HG02981 (cell line): Measurements from ENCODE around the gene NR5A1.

Experiments used
- ATAC-seq: cut with Tn5 transposase; IDR thresholded peaks from one replicate; pipeline ENCODE4 v1.9.1; 2021; ENCODE audit warnings: mild to moderate bottlenecking, moderate library complexity; ENCODE audit not compliant: unreplicated experiment

Gene NR5A1

DNA sequence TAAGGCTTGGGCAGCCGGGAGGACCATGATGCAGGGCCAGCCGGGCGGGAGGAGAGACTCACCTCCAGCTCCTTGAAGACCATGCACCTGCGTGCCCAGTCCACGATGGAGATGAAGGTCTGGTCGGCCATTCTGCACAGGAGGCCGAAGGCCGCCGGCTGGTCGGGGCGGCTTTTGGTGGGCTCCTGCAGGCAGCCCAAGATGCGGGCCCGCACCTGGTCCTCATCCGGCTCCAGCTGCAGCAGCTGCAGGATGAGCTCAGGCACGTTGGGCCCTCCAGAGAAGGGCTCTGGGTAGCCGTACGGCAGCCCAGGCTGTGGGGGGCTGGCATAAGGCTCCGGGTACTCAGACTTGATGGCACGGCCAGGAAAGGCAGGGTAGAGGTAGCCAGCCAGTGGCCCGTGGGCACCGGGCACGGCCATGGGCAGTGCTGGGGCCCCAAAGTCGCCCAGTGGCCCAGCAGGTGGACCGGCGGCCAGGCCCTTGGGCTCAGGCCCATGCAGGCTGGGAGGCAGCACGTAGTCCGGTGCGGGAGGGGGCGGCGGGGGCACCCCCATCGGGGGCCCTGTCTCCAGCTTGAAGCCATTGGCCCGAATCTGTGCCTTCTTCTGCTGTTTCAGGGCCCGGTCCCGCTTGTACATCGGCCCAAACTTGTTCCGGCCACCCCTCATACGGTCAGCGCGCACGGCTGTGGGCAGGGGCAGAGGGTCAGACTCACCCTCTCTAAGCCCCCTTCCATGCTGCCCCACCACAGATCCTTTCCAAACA lies 7.0 kb downstream of the NR5A1 start:
- ATAC-seq = no peak

DNA sequence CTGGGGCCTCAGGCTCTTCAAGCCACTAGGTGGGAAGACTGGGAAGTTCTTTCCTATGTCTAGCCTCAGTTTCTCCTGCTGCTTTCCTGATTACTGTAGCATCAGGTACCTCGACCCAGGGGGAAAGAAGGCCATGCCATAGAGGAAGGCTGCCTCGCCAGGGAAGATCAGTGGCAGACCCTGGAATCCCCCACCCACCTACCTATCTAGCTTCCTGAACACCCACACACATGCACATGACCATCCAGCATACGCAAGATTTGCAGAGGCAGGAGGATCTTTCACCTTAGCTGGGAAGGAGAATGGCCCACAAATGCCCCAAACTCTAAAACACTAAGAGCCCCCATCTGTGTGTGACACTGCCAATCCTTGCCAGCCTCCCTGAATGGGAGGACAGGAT lies 8.0 kb downstream of the NR5A1 start:
- no peak for ATAC-seq

DNA sequence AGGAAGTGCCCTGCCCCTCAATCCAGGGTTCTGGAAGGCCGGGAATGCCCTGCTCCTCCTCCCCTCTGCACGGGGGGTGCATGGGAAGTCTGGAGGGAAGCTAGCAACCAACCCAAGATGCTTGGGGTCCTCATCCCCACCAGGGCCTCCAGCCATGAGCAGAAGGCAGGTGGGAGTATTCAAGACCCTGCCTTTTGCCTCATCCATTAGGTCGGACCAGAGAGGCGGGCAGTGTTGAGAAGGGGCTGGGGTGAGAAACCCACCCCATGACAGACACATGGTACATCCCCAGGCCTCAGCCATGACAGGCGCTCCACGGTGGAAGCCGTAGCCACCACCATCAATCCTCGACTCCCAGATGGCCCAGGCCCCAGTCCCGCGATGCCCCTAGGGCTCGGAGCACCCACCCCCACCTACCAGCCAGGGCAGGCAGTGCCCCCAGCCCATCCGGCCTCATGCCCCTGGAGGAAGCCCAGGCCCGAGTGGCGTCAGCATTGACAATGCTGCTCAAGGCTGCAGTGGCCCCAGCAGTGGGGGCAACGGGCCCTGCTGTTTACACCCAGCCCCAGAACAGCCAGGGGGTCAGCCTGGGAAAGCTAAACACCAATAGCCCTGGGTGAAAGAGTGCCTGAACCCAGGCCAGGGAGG lies 8.6 kb downstream of the NR5A1 start:
- ATAC-seq = no peak

DNA sequence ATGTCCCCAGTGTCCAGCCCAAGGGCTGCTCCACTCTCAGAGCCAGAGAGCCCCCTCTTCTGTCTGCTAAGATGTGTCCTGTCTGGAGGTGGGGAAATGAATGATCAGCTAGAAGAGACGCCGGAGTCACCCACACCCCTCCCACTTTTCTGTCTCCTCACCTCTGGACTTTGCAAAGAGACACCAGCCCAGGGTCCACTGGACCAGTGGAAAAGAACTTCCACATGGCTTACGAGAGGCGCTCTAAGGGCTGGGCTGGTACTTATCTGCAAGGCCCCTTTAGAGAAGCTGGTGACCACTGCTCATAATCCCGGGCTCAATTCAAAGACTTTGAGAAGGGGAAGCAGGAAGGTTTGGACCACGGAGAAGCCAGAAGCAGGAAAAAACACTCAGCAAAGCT lies 9.2 kb downstream of the NR5A1 start:
- ATAC-seq = no peak

- no peak for ATAC-seq
These were observed 9.8 kb downstream of the NR5A1 start for GRCh38 chr9:124497441-124497840.

DNA sequence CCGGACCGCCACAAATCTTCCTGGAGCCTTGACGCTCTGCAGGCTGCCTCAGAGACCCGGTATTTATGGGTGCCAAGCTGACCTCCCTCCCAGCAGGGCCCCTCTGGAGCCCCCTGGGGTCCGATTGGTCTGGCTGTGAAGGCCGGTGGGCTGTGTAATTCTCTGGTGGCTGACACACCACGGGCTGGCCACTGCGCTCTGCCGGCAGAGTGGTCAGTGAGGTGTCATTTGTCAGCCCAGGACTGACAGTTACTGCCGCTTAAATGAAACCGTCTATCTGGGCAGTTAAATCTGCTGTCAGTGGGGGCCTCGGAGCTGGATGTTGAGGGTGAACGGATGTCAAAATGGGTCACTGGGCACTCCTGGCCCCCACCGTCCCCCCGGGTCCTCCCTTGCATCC lies 10.7 kb downstream of the NR5A1 start:
- ATAC-seq = no peak

GRCh38 chr9:124496075-124496449 lies 11.1 kb downstream of the NR5A1 start:
- no peak for ATAC-seq

GRCh38 chr9:124495126-124496074 lies 11.8 kb downstream of the NR5A1 start:
- ATAC-seq = no peak

DNA sequence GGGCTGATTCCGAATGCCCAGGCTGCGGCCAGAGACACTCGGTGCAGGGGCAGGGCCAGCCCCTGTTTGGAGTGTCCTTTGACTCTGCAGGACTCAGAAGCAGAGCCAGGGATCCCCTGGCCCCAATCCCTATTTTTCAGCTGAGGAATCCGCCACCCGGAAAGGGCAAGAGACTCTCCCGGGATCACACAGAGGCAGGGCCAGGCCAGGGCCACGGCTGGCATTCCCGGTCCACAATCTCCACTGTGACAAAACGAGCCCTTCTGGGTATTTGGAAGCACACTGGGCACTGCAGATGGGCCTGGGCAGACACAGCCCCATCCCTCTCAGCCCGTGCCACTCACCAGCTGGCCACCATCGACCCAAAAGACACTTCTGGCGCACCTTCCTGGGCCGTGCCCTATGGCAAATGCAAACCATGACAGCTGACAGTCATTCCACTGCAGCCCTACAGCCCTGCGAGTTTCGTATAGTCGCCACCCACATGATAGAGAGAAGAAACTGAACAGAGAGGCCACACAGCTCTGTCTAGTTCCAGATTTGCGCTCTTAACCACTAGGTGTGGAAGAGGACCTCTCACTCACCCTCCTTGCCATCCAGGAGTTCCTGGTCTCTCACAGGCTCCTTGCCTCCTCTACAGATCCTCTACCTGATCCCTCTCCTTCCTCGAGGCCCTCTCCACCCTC lies 13.3 kb downstream of the NR5A1 start:
- ATAC-seq = no peak

DNA sequence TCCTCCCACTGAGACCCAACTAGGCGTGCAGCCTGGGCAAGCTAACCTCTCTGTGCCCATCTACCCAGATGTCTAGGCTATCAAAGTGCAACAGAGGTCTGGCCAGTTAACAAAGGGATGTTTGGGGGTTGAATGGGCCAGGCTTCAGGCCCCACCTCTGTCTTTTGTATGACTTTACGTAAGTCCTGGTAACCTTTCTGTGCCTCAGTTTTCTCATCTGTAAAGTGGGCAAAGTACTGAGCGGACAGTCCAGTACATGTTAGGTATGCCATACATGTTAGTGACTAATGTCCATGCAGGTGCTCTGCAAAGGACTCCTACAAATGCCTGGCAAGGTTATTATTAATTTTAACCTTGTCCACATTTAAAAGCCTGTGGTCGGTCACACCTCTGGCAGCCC lies 14.0 kb downstream of the NR5A1 start:
- no peak for ATAC-seq

DNA sequence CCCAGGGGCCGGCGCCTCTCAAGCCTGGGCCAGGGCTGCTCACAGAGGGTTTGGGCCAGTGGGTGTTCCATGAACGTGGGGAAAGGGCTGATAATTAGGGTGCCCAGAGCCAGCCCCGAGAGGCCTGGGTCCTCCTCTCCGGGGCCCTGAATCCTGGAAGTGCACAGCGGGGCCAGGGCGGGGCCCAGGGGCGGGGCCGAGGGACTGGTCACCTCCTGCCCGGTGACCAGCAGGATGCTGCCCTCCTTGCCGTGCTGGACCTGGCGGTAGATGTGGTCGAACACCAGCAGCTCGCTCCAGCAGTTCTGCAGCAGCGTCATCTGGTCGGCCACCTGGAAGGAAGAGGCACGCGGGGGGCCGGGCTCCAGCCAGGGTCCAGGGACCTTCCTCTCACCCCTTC lies 14.4 kb downstream of the NR5A1 start:
- no peak for ATAC-seq

DNA sequence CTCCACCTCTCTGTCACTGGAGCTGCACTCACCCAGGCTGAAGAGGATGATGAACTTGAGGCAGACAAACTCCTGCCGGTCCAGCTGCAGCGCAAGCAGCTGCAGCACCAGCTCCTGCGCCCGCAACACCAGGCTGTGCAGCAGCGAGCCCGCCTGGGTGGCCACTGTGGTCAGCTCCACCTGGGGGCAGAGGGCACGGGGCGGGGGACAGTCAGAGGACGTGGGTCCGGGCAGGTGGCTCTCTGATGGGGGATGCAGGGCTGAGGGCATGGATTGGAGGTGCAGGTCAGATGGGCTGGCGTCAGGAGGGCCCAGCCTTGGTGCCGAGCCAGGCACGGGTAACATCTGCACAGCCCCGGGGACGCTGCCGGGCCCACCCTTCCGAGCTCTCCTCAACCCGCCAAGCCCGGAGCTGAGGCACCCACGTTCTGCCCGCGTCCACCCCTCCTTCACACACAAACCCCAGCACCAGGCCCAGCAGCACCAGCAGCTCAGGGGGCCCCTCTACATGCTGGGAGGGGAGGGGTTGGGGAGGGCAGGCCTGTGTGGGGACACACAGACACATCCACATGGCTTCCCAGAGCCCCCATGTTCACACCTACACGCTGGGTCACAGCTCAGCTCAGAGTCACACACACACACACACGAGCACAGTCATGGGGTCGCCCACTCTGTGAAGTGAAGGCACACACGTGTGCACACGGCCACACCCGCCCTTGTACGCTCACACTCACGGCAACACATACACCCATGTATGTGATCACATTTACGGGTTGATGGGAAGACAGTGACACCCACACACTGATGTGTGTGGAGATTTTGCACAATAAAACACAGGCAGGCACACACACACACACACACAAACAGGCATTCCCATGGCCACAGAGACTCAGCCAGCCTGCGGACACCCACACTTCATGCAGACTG lies 15.9 kb downstream of the NR5A1 start:
- ATAC-seq = no peak

DNA sequence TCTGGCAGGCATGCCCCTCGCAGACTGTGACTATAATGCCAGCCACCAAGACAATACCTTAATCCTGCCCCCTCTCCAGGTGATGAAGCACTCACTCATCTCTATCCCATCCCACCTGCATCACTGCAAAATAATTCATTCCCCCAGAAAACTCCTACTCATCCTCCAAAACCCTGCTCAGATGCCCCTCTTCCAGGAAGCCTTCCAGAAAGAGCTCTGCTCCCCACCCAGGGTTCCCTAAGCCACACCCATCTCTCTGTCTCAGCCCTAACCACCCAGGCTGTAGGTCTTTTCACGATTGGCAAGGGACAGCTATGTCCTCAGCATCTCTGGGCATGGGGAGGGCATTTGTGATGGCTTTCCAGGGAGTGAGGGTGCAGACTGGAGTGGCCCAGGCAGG lies 17.2 kb downstream of the NR5A1 start:
- ATAC-seq = no peak

- ATAC-seq = no peak
These were observed 18.0 kb downstream of the NR5A1 start for GRCh38 chr9:124489222-124489621.

DNA sequence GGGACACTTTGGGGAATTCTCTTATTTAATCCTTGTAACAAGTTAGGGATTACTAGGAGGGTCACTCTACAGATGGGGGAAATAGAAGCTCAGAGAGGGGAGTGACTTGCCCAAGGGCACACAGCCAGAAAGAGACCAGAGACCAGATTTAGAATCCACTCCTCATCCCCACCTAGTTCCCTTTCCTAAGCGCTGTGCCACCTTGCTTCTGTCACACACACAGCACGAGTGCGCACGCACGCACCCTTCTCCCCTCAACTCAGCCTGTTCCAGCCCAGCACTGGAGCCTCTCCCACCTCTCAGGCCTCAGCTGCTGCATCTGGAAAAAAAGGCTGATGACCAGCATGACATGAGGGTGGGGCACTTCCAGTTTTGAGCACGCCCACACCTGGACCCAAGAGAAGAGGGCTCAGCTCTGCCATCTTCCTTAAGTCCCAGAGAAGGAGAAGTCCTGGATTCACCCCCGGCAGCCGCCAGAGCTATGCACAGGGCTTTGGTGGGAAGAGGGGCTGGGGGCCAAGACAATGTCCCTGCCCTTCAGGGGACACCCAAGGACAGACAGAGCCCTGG lies 18.5 kb downstream of the NR5A1 start:
- ATAC-seq = no peak

DNA sequence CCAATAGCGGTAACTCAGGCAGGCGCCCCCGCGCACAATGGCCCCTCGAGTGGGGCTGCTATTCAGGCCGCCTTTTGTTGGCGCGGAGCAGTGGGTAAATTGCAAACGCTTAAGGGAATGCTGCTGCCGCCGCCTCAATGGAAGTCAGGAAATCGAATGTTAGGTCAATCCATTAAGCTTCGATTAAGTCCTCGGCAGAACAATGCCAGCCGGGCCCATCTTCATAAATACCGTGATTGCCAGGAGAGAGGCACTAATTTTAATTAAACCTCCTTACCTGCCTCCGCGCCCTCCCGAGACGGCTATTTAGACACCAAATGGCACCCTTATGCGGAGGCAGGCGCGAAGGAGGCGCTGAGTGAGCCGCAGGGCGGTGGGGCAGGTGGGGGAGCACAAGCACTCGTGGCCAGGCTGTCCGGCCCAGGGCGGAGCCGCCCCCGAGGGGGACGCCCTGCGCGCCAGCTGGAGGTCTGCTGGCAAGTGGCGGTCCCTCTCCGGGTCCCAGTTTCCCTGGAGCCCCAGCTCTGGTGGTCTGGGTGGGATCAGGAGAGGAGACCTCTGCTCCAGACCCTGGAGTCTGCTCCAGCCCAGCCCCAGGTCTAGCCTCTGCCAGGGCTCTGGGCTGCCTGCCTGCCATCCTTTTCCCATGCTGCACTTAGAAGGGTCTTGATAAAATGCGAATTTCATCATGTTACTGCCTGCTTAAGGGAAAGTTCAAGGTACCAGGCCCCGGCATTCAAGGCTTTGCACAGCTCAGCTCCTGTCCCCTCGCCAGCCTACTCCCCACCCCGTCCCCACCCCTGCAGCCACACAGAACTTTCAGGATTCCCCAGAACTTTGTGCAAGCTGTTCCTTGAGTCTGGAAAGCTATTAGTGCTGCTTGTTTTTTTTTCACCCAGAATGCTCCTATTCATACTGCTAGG lies 19.7 kb downstream of the NR5A1 start:
- no peak for ATAC-seq

DNA sequence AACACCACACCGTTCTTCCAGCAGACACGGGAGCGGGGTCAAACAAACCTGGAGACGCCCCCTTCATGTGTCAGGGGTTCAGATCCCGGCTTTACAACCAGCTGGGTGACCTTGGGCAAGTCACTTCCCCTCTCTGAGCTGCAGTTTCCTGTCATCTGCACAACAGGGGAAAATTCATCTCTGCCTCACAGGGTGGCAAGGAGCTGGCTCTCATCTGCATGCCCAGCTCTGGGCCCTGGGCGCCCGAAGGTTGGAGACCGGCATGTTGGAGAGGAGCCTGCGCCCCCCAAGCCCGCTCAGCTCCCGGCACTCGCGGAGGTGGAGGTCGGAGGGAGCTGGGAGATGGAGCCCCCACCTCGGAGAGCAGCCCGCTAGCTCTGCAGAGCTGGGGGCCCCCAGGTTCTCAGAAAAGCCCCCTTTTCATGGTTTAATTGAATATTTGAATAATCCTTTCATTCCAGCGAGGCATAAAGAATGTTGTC lies 20.4 kb downstream of the NR5A1 start:
- ATAC-seq = no peak

- no peak for ATAC-seq
These were observed 21.3 kb downstream of the NR5A1 start for GRCh38 chr9:124485936-124486335.
